ENCODE results near the gene ING5.

The ING5 gene

GRCh38 chr2:241770185-241770935, 68.5 kb downstream of the ING5 start:
- no peak overlapping the region for H3K4me3 ChIP-seq (ENCODE audit: low read depth, low read length)
- DNase-seq (ENCODE audit: low read depth) = no peak
- TF ChIP-seq, protein P1, sequence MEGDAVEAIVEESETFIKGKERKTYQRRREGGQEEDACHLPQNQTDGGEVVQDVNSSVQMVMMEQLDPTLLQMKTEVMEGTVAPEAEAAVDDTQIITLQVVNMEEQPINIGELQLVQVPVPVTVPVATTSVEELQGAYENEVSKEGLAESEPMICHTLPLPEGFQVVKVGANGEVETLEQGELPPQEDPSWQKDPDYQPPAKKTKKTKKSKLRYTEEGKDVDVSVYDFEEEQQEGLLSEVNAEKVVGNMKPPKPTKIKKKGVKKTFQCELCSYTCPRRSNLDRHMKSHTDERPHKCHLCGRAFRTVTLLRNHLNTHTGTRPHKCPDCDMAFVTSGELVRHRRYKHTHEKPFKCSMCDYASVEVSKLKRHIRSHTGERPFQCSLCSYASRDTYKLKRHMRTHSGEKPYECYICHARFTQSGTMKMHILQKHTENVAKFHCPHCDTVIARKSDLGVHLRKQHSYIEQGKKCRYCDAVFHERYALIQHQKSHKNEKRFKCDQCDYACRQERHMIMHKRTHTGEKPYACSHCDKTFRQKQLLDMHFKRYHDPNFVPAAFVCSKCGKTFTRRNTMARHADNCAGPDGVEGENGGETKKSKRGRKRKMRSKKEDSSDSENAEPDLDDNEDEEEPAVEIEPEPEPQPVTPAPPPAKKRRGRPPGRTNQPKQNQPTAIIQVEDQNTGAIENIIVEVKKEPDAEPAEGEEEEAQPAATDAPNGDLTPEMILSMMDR (IDR thresholded peaks at IDR 0.05; ENCODE audit: low read depth, low read length) = no peak
- TF ChIP-seq POLR2A (IDR thresholded peaks at IDR 0.05; ENCODE audit: extremely low read depth, insufficient read length) = no peak
- no peak for TF ChIP-seq MYC (IDR thresholded peaks at IDR 0.05; ENCODE audit: low read depth, low read length)
- TF ChIP-seq MAX (IDR thresholded peaks at IDR 0.05; ENCODE audit: low read depth, low read length) = no peak

DNA sequence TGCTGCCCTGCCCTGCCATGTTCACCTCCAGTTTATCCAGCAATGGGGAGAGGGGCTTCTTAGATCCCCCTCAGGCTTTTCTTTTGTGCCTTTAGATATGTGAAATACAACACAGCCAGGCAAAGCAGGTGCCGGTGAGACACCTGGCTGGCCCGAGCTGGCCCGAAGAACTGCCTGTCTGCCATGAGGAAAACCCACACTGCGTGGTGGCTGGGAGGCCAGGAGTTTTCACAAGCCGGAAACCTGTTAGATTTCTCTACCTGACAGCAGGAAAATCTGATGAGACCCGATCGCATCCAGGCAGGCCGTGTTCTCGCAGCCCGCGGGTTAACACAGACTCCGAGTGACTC, 69.1 kb downstream of the ING5 start:
- no peak for TF ChIP-seq MAX (IDR thresholded peaks at IDR 0.05; ENCODE audit: low read depth, low read length)
- no peak overlapping the region for H3K4me3 ChIP-seq (ENCODE audit: low read depth, low read length)
- no peak for DNase-seq (ENCODE audit: low read depth)

- TF ChIP-seq POLR2A (IDR thresholded peaks at IDR 0.05; ENCODE audit: extremely low read depth, insufficient read length) = no peak
- TF ChIP-seq MAX (IDR thresholded peaks at IDR 0.05; ENCODE audit: low read depth, low read length) = peak; percentile 88
- peak; percentile 73 for TF ChIP-seq MYC (IDR thresholded peaks at IDR 0.05; ENCODE audit: low read depth, low read length)
- TF ChIP-seq, protein P1 (IDR thresholded peaks at IDR 0.05; ENCODE audit: low read depth, low read length) = no peak
- no peak overlapping the region for H3K4me3 ChIP-seq (ENCODE audit: low read depth, low read length)
- peak; percentile 91 for DNase-seq (ENCODE audit: low read depth)
These were observed 69.6 kb downstream of the ING5 start for GRCh38 chr2:241771286-241772062.

DNA sequence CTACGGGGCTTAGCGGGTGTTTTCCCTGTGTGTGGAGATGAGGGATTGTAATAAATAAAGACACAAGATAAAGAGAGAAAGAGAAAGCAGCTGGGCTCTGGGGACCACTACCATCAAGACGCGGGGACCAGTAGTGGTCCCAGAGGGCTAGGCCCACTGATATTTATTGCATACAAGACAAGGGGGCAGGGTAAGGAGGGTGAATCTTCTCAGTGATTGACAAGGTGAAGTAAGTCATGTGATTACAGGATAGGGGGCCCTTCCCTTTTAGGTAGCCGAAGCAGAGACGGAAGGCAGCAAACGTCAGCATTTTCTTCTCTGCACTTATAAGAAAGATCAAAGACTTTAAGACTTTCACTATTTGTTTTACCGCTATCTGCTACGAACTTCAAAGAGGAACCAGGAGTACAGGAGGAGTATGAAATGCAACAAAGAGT, 70.2 kb downstream of the ING5 start:
- DNase-seq (ENCODE audit: low read depth) = peak; percentile 76
- TF ChIP-seq POLR2A (IDR thresholded peaks at IDR 0.05; ENCODE audit: extremely low read depth, insufficient read length) (no peak), MYC (IDR thresholded peaks at IDR 0.05; ENCODE audit: low read depth, low read length) (no peak), MAX (IDR thresholded peaks at IDR 0.05; ENCODE audit: low read depth, low read length) (no peak)
- TF ChIP-seq, protein P1 (IDR thresholded peaks at IDR 0.05; ENCODE audit: low read depth, low read length) = no peak

DNA sequence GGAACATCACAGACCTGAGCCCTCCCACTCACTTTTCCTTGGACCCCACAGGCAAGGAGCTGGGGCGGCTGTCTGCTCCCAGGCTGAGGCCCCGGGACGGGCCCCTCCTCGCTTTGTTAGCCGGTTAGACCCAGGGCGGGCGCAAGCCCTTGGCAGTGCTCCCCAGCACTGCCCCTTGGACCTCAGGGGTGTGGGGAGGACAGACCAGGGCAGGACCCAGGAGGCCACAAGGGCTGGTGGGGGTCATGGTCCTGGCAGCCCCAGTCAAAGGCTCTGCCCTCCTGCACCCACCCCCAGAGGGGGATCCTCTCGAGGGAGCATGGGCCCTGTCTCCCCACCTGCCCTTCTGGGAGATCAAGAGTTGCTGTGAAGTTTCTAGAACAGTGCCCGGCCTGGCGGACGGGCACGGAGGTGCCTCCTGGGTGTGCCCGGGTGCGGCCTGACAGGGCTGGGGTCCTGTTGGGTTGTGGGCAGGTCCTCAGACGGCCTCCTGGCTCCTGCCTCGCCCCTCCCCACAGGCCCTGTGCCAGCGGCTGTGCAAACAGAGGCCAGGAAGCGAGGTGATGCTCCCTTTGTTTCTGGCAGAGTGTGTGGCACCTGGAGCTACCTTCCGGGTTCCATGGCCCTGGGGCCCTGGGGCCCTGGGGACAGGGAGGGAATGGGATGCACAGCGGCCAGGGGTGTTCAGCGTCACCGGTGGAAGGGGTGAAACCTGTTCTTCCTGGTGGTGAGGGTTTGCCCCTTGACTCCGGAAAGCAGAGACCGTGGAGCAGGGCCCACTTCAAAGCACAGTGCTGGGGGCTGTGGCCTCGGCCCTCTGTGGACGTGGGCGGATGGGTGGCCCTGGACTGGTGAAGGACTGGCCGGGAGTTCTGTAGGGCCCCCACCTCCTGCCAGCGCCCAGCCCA, 71.9 kb downstream of the ING5 start:
- no peak for DNase-seq (ENCODE audit: low read depth)
- TF ChIP-seq POLR2A (IDR thresholded peaks at IDR 0.05; ENCODE audit: extremely low read depth, insufficient read length) (no peak), MAX (IDR thresholded peaks at IDR 0.05; ENCODE audit: low read depth, low read length) (no peak)
- TF ChIP-seq, protein P1 (IDR thresholded peaks at IDR 0.05; ENCODE audit: low read depth, low read length) = no peak
- H3K4me3 ChIP-seq (ENCODE audit: low read depth, low read length) = no peak overlapping the region

More for the DNA sequence above, 70.2 kb downstream of the ING5 start:
- no peak overlapping the region for H3K4me3 ChIP-seq (ENCODE audit: low read depth, low read length)

All from NB4 (cell line).